Psoas muscle (tissue), 8 donors: ENCODE results near the gene ENTPD2. TPM values are rescaled to one million over a fixed set of nuclear protein-coding genes. Genes with fewer than 3 reads are reported as not detected.

Experiments
- ATAC-seq, 4 donors: fragments of 200-7000 bp; cut with Tn5 transposase; one replicate each; pipeline ENCODE4 v1.9.1; 2020; ENCODE audit warnings: moderate library complexity in 3 of 4, mild to moderate bottlenecking in 2 of 4
- DNase-seq, 2 donors: peaks; one replicate each; pipeline ENCODE4 v3.0.0-alpha.2; 2020
- H3K27ac ChIP-seq: fragments of 200-600 bp; one replicate; pipeline ENCODE4 v1.8.0; 2022
- H3K27me3 ChIP-seq, 3 donors: fragments of 200-600 bp in 1 of 3; one replicate each; pipeline versions ENCODE4 v1.6.1 to v1.8.0; 2013 to 2022; ENCODE audit warnings: low read length in 2 of 3, mild to moderate bottlenecking in 2 of 3, moderate library complexity in 1 of 3; ENCODE audit not compliant: insufficient read depth in 3 of 3
- H3K36me3 ChIP-seq, 2 donors: fragments of 200-600 bp in 1 of 2; one replicate each; pipeline versions ENCODE4 v1.6.1 to v1.8.0; 2013 to 2022; ENCODE audit warnings: low read depth in 1 of 2, mild to moderate bottlenecking in 1 of 2, moderate library complexity in 1 of 2; ENCODE audit not compliant: insufficient read depth in 1 of 2
- H3K4me1 ChIP-seq: fragments of 200-600 bp; one replicate; pipeline ENCODE4 v1.8.0; 2022
- H3K4me3 ChIP-seq: fragments of 200-600 bp; one replicate; pipeline ENCODE4 v1.8.0; 2022; ENCODE audit warnings: mild to moderate bottlenecking
- H3K9me3 ChIP-seq: fragments of 200-600 bp; one replicate; pipeline ENCODE4 v1.8.0; 2022
- WGBS, 3 donors: extraction: QIAGEN DNeasy Blood & Tissue Kit; methylation state at CpG; one replicate each; pipeline versions ENCODE4 v1.1.6 to v1.1.7; 2013; 5-methylcytosine and 5-hydroxymethylcytosine counted together
- intact Hi-C, 2 donors: fragments of 100-400 bp; cut with DNase I; formaldehyde crosslinking; loops; one replicate each; pipeline versions ENCODE4 v1.11.0 to v1.14.2; 2022
- polyA plus RNA-seq, 3 donors: library from polyadenylated mRNA; stranded (reverse); fragments of 200-250 nt; gene quantifications; one replicate each; pipeline ENCODE4 v1.2.3, GENCODE V29; 2013
- total RNA-seq, 4 donors: library from RNA; stranded (reverse); fragmentation: NEBNext Ultra II Directional in 2 of 4; extraction: Animal tissue kit (Norgen Biotek cat#: 25700) in 2 of 4; gene quantifications; one replicate each; pipeline versions ENCODE4 v1.2.1 to v1.2.4, GENCODE V29; 2021 to 2023
- TF ChIP-seq, protein P1 (sequence below): fragments of 200-600 bp; IDR thresholded peaks from one replicate; pipeline ENCODE4 v1.8.0; 2022; ENCODE audit warnings: antibody characterized with exemption
- donor health status: healthy with polysubstance abuse.
- donor health status: DM: no; HTN: no; CAD: no; lungs with moderate emphysema.
- donor health status: Bipolar disorder and iron deficiency.
- donor health status: healthy.
- donor health status: DM: yes; HTN: yes; CAD: no.
- donor health status: DM: no; HTN: no; CAD: no.
- donor health status: DM: no; HTN: no; CAD: no.
- donor health status: DM: yes; HTN: yes; CAD: no.

The ENTPD2 gene
- total and polyA plus RNA-seq, 7 donors: 0.17 to 1.4 (median 0.59) TPM

DNA sequence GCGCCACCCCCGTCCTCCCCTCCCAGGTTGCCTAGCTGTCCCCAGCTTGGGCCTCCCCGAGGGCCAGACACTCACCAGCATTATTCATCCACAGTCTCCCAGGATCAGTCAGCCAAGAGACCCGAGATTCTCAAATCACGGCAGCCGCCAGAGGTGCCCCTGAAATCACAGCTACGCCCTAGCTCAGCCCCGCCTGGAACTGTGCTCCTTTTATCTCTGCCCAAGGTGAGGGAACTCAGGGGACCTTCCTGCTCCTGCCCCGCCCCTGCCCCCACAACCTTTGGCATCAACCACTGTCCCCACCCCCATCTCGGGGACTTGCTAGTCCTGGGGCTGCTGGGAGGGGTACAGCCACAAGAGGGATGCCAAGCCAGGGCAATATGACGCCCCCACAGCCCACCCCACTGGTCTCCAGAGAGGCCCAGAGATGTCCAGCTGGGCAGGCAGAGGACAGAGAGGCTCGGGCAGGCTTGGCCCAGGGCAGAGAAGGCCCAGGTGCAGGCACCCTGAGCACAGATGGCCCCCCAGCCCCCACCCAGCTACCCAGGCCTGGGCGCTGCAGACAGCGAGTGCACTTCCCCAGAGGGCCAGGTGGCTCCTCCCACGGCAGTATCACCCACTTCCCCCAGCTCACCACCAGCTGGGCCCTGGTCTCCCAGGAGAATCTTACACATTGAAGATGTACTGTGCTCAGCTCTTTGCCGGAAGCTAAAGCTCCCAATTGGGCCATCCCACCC is 21.8 kb downstream of the ENTPD2 start, which contains the start of gene FUT7:
FUT7 (minus strand) TSS at position 185 of the 737 bp plus-strand sequence; CDS start at position 88, 97 bp downstream.
- TF ChIP-seq, protein P1, sequence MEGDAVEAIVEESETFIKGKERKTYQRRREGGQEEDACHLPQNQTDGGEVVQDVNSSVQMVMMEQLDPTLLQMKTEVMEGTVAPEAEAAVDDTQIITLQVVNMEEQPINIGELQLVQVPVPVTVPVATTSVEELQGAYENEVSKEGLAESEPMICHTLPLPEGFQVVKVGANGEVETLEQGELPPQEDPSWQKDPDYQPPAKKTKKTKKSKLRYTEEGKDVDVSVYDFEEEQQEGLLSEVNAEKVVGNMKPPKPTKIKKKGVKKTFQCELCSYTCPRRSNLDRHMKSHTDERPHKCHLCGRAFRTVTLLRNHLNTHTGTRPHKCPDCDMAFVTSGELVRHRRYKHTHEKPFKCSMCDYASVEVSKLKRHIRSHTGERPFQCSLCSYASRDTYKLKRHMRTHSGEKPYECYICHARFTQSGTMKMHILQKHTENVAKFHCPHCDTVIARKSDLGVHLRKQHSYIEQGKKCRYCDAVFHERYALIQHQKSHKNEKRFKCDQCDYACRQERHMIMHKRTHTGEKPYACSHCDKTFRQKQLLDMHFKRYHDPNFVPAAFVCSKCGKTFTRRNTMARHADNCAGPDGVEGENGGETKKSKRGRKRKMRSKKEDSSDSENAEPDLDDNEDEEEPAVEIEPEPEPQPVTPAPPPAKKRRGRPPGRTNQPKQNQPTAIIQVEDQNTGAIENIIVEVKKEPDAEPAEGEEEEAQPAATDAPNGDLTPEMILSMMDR: no peak
- ATAC-seq (no peak), DNase-seq (no peak)
- H3K9me3 ChIP-seq: no peaks in the 10 kb centered on the region
- H3K4me1 ChIP-seq: peaks cover 18% of the 10 kb centered on the region
- intact Hi-C loops: no loop called here
- WGBS, 3 donors: 69 to 81% (median 73%) methylated on average over 16 of the region's 16 CpGs
- H3K4me3 ChIP-seq: no peak within 1 kb of the TSS
- H3K36me3 ChIP-seq: no peaks in the 10 kb centered on the region
- no peak within 1 kb of the TSS for H3K27ac ChIP-seq
- H3K27me3 ChIP-seq: peaks cover 0 to 6% (median 0%) of the 10 kb centered on the region in 3 donors

DNA sequence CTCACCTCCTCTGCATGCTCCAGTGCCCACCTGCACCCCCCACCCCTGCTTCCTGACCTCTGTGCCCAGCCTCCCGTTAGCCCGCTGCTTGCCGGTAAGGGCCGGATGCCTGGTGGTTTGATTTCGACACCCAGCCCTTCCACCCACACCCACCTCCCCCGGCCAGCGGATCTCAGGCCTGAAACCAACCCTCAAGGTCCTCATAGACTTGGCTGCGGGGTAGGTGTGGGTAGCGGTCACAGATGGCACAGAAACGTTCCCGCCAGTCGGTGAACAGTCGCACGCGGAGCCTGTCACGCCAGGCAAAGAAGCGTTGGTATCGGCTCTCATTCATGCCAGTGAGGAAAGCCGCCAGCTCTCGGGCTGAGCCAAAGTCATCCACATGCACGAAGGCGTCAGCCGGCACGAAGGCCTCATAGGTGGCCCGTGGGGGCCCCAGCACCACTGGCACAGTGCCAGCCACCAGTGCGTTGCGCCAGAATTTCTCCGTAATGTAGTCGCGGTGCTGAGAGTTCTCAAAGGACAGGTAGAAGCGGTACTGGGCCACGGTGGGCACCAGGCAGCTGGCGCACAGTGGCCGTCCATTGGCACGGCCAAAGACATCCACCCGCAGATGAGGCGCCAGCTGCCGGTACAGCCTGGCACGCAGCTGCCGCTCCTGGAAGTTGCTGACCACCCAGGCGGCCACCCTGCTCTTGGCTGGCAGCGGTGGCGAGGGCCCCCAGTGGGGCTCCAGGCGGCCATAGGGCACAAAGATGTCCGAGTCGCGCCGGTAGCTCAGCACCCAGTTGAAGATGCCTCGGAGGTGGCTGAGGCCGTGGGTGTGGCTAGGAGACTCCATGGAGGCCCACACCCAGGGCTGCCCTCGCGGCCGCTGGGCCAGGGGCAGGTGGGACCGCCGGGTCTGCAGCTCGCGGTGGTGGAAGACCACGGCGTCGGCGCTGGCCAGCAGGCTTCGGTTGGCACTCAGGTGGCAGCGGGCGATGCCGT is 23.0 kb downstream of the ENTPD2 start:
- DNase-seq: peak in 1 of 2 donors; percentile 58

DNA sequence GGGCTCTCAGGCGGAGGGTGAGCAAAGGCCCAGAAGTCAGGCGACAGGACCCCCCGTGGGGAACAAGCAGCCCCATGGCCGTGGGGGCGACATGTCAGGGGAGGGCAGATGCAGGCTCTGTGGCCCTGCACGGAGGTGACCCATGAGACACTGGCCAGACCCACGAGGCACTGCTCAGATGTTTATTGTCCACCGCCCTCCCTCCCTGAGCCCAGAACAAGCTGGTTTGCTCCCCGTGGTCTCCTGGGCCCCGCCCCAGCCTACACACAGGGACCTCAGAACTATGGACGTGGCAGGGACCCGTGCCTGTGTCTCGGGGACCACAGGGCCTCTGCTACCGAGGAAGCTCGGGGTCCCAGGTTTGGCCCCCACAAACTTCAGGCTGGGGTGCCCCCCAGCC is 23.9 kb downstream of the ENTPD2 start:
- TF ChIP-seq, protein P1: no peak
- ATAC-seq (no peak), DNase-seq (peak in 1 of 2 donors; percentile 54)
- H3K4me1 ChIP-seq: peaks cover 27% of the 10 kb centered on the region
- H3K9me3 ChIP-seq: no peaks in the 10 kb centered on the region
- no peak overlapping the region for H3K27ac ChIP-seq
- no peak overlapping the region for H3K4me3 ChIP-seq
- H3K27me3 ChIP-seq: peaks cover 0 to 6% (median 0%) of the 10 kb centered on the region in 3 donors
- H3K36me3 ChIP-seq: no peaks in the 10 kb centered on the region
- 80 to 91% (median 83%) methylated on average over 14 to 15 of the region's 15 CpGs for WGBS, 3 donors
- intact Hi-C loops: no loop called here

More for the DNA sequence above, 23.0 kb downstream of the ENTPD2 start:
- Histone ChIP-seq H3K36me3 (no peaks in the 10 kb centered on the region), H3K9me3 (no peaks in the 10 kb centered on the region), H3K4me3 (no peak overlapping the region), H3K27ac (no peak overlapping the region), H3K4me1 (peaks cover 27% of the 10 kb centered on the region), H3K27me3 (peaks cover 0 to 6% (median 0%) of the 10 kb centered on the region in 3 donors)
- TF ChIP-seq, protein P1: no peak
- no peak for ATAC-seq
- intact Hi-C loops: no loop called here
- 58 to 73% (median 59%) methylated on average over 64 to 65 of the region's 65 CpGs for WGBS, 3 donors

DNA sequence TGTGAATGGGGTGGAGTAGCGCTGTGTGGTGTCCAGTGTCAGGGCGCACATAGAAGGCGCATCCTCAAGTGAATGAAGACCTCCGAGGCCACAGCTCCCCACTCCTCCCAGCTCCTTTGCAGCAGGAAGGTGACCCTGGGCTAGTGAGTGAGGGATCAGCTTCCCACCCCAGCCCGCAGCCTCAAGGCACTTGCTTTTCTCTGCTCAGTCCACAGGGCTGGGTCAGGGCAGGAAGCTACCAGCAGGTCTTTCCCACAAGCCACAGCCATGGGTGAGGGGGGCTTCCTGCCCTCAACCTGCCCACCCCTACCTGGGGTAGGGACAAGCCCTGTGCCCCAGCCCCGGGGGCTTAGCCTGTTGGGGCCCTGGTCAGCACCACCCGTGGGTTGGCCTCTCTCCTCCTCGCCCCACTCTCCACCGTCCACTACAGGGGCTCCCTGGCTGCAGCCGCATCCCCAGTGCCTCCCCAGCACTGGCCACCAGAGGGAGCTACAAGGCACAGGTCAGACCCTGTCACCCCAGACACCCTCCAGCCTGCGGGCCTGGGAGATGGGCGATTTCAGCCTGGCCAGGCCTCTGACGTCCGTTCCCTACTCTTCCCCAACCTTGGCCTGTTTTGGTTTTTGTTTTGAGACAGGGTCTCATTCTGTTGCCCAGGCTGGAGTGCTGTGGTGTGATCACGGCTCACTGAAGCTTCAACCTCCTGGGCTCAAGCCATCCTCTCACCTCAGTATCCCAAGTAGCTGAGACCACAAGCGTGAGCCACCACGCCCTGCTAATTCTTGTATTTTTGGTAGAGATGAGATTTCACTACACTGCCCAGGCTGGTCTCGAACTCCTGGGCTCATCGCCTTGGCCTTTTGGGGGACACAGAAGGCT is 24.6 kb downstream of the ENTPD2 start:
- TF ChIP-seq, protein P1: peak; percentile 83
- peak; percentile 85 to 88 for DNase-seq
- Histone ChIP-seq H3K4me1 (peaks cover 21% of the 10 kb centered on the region), H3K36me3 (no peaks in the 10 kb centered on the region), H3K9me3 (no peaks in the 10 kb centered on the region), H3K27ac (no peak overlapping the region), H3K27me3 (no peaks in the 10 kb centered on the region), H3K4me3 (peak overlapping the region; percentile 72)
- WGBS, 3 donors: 33 to 37% (median 36%) methylated on average over 18 to 19 of the region's 19 CpGs
- intact Hi-C loops: loop anchor here (5.0 to 10.0 kb wide), 2 partner anchors 182 to 184 kb away; partner anchors contain the start of genes PHPT1 (in 2 of the 2) and AJM1 (in 1 of the 2)
- ATAC-seq: peak; percentile 74 to 88 (median 80)
